ENCODE measurements around the gene PIK3R1. TPM values are rescaled to one million over a fixed set of nuclear protein-coding genes. Genes with fewer than 3 reads are reported as not detected.
"Not testable (repeated sequence)": the region's sequence is repeated elsewhere in the genome, so short reads cannot be mapped to it uniquely, and the experiment has no call there.

The PIK3R1 gene
- total RNA-seq, 2 donors from 2014 or later = 65.2 to 172 TPM

GRCh38 chr5:68224509-68225187 is 9.1 kb downstream of the PIK3R1 start:
- intact Hi-C loops (cut with DNase I) = no loop called here
- DNase-seq (ENCODE audit: low spot score) = no peak

GRCh38 chr5:68225188-68225910 is 9.8 kb downstream of the PIK3R1 start:
- intact Hi-C loops (cut with DNase I) = no loop called here
- DNase-seq (ENCODE audit: low spot score) = no peak

- no peak for DNase-seq (ENCODE audit: low spot score)
- intact Hi-C loops (cut with DNase I) = no loop called here
These were observed 10.5 kb downstream of the PIK3R1 start for GRCh38 chr5:68225911-68226545.

- DNase-seq (ENCODE audit: low spot score) = no peak
- intact Hi-C loops (cut with DNase I) = no loop called here
These were observed 11.1 kb downstream of the PIK3R1 start for GRCh38 chr5:68226546-68227073.

GRCh38 chr5:68227532-68228160 is 12.1 kb downstream of the PIK3R1 start:
- intact Hi-C loops (cut with DNase I) = no loop called here
- no peak for DNase-seq (ENCODE audit: low spot score)

GRCh38 chr5:68229416-68229815 is 13.9 kb downstream of the PIK3R1 start:
- intact Hi-C loops (cut with DNase I) = no loop called here
- DNase-seq (ENCODE audit: low spot score) = no peak

- intact Hi-C loops (cut with DNase I) = no loop called here
- DNase-seq (ENCODE audit: low spot score) = no peak
These were observed 14.7 kb downstream of the PIK3R1 start for GRCh38 chr5:68230285-68230684.

- DNase-seq (ENCODE audit: low spot score) = no peak
- intact Hi-C loops (cut with DNase I) = no loop called here
These were observed 16.0 kb downstream of the PIK3R1 start for GRCh38 chr5:68231414-68232076.

- no peak for DNase-seq (ENCODE audit: low spot score)
- intact Hi-C loops (cut with DNase I) = no loop called here
These were observed 16.7 kb downstream of the PIK3R1 start for GRCh38 chr5:68232277-68232676.

- no peak for DNase-seq (ENCODE audit: low spot score)
These were observed 17.5 kb downstream of the PIK3R1 start for GRCh38 chr5:68233075-68233474.

GRCh38 chr5:68235229-68235628 is 19.7 kb downstream of the PIK3R1 start:
- DNase-seq (ENCODE audit: low spot score); intact Hi-C loops (cut with DNase I): not testable (repeated sequence)

More at GRCh38 chr5:68233075-68233474, 17.5 kb downstream of the PIK3R1 start:
- intact Hi-C loops (cut with DNase I) = no loop called here

- DNase-seq (ENCODE audit: low spot score) = no peak
- intact Hi-C loops (cut with DNase I) = no loop called here
These were observed 22.2 kb downstream of the PIK3R1 start for GRCh38 chr5:68237715-68238114.

GRCh38 chr5:68239487-68239886 is 23.9 kb downstream of the PIK3R1 start:
- DNase-seq (ENCODE audit: low spot score) = peak; percentile 92
- intact Hi-C loops (cut with DNase I) = no loop called here

- intact Hi-C loops (cut with DNase I) = no loop called here
- no peak for DNase-seq (ENCODE audit: low spot score)
These were observed 24.6 kb downstream of the PIK3R1 start for GRCh38 chr5:68240202-68240601.

GRCh38 chr5:68240771-68241170 is 25.2 kb downstream of the PIK3R1 start:
- no peak for DNase-seq (ENCODE audit: low spot score)
- intact Hi-C loops (cut with DNase I) = no loop called here

- no peak for DNase-seq (ENCODE audit: low spot score)
- intact Hi-C loops (cut with DNase I) = no loop called here
These were observed 27.2 kb downstream of the PIK3R1 start for GRCh38 chr5:68242743-68243142.

GRCh38 chr5:68243251-68243650 is 27.7 kb downstream of the PIK3R1 start:
- DNase-seq (ENCODE audit: low spot score) = no peak
- intact Hi-C loops (cut with DNase I) = no loop called here

- no peak for DNase-seq (ENCODE audit: low spot score)
- intact Hi-C loops (cut with DNase I) = no loop called here
These were observed 28.1 kb downstream of the PIK3R1 start for GRCh38 chr5:68243681-68244080.

- DNase-seq (ENCODE audit: low spot score) = no peak
- intact Hi-C loops (cut with DNase I) = no loop called here
These were observed 29.8 kb downstream of the PIK3R1 start for GRCh38 chr5:68245319-68245718.

All from posterior vena cava (tissue), 2 donors.